GM19351 (cell line): ENCODE data around the gene CC2D1A.

Source experiments
- ATAC-seq: cut with Tn5 transposase; IDR thresholded peaks from one replicate; pipeline ENCODE4 v1.9.1; 2021; ENCODE audit warnings: mild to moderate bottlenecking, moderate library complexity; ENCODE audit not compliant: unreplicated experiment

Gene CC2D1A

GRCh38 chr19:13905634-13906520 lies at the start of gene CC2D1A, which contains the start of gene BRME1:
CC2D1A (plus strand) TSS chr19:13906201; CDS start chr19:13906442, 241 bp downstream.
BRME1 (minus strand) TSS chr19:13906117; CDS start chr19:13904892, 1,225 bp downstream.
- peak; percentile 78 for ATAC-seq

- no peak for ATAC-seq
These were observed 49.5 kb upstream of the CC2D1A start for GRCh38 chr19:13856497-13856896.

GRCh38 chr19:13859361-13859880 lies 46.6 kb upstream of the CC2D1A start:
- ATAC-seq = no peak

- ATAC-seq = no peak
These were observed 45.2 kb upstream of the CC2D1A start for GRCh38 chr19:13860679-13861391.

- ATAC-seq = peak; percentile 19
These were observed 44.6 kb upstream of the CC2D1A start for GRCh38 chr19:13861392-13861713.

- peak; percentile 71 for ATAC-seq
These were observed 44.1 kb upstream of the CC2D1A start for GRCh38 chr19:13861714-13862531.

GRCh38 chr19:13864046-13864666 lies 41.8 kb upstream of the CC2D1A start:
- no peak for ATAC-seq

- ATAC-seq = no peak
These were observed 41.1 kb upstream of the CC2D1A start for GRCh38 chr19:13864667-13865570.

- ATAC-seq = no peak
These were observed 40.2 kb upstream of the CC2D1A start for GRCh38 chr19:13865571-13866462.

- ATAC-seq = no peak
These were observed 39.4 kb upstream of the CC2D1A start for GRCh38 chr19:13866463-13867046.

- no peak for ATAC-seq
These were observed 37.3 kb upstream of the CC2D1A start for GRCh38 chr19:13868663-13869062.

GRCh38 chr19:13869281-13869680 lies 36.7 kb upstream of the CC2D1A start:
- ATAC-seq = no peak

- ATAC-seq = no peak
These were observed 35.1 kb upstream of the CC2D1A start for GRCh38 chr19:13870873-13871272.

GRCh38 chr19:13872339-13872694 lies 33.7 kb upstream of the CC2D1A start:
- ATAC-seq = no peak

GRCh38 chr19:13872695-13873389 lies 33.2 kb upstream of the CC2D1A start:
- ATAC-seq = no peak

GRCh38 chr19:13873834-13874515 lies 32.0 kb upstream of the CC2D1A start:
- ATAC-seq = no peak

- no peak for ATAC-seq
These were observed 30.2 kb upstream of the CC2D1A start for GRCh38 chr19:13875824-13876223.
